ENCODE results near the gene CNTNAP2. TPM values are rescaled to one million over a fixed set of nuclear protein-coding genes. Genes with fewer than 3 reads are reported as not detected.

The CNTNAP2 gene
- total and polyA plus RNA-seq, 2 of the 4 experiments (the other 2 are of a cell fraction): not detected

GRCh38 chr7:147304376-147304775, 1187.8 kb downstream of the CNTNAP2 start:
- no peak overlapping the region for H3K23ac ChIP-seq (ENCODE audit: low read depth, low read length)
- no peak overlapping the region for H3K4me3 ChIP-seq (ENCODE audit: insufficient read depth, low read depth, low read length)
- no peak overlapping the region for H2AK5ac ChIP-seq (ENCODE audit: low read depth, low read length)
- H2BK120ac ChIP-seq (ENCODE audit: low read depth, low read length): no peak overlapping the region
- in situ Hi-C loops (cut with MboI; ENCODE audit: low sequenced_read_pairs) (no loop called here), intact Hi-C loops (cut with micrococcal nuclease) (no loop called here), dilution Hi-C loops (cut with HindIII; ENCODE audit: low sequenced_read_pairs, unreplicated experiment) (no loop called here)
- H3K36me3 ChIP-seq (ENCODE audit: control insufficient read depth, insufficient read depth, low read length): no peaks in the 10 kb centered on the region
- H4K8ac ChIP-seq (ENCODE audit: low read depth in 2 of 2, low read length in 2 of 2): no peak overlapping the region
- no peak overlapping the region for H3K18ac ChIP-seq (ENCODE audit: low read depth, low read length)
- no peak overlapping the region for H3K27ac ChIP-seq (ENCODE audit: insufficient read depth, low read length)
- TF ChIP-seq USF2 (IDR thresholded peaks at IDR 0.05; ENCODE audit: low read depth, low read length): no peak
- no peak for TF ChIP-seq RFX5 (IDR thresholded peaks at IDR 0.05; ENCODE audit: low read depth, low read length)
- TF ChIP-seq RCOR1 (IDR thresholded peaks at IDR 0.05; ENCODE audit: insufficient replicate concordance, low read length): no peak
- no peak for TF ChIP-seq NFE2L2 (IDR thresholded peaks at IDR 0.05; ENCODE audit: low read depth, low read length)
- no peak for TF ChIP-seq FOS (IDR thresholded peaks at IDR 0.05; ENCODE audit: low read depth, low read length)
- no peak for TF ChIP-seq RAD21 (IDR thresholded peaks at IDR 0.05; ENCODE audit: low read length)
- TF ChIP-seq SMC3 (IDR thresholded peaks at IDR 0.05; ENCODE audit: low read depth, low read length): no peak
- TF ChIP-seq MAFK (IDR thresholded peaks at IDR 0.05; ENCODE audit: low read depth, low read length): no peak
- no peak for TF ChIP-seq MXI1 (IDR thresholded peaks at IDR 0.05; ENCODE audit: borderline replicate concordance, low read depth, low read length)
- no peak for TF ChIP-seq CEBPB (IDR thresholded peaks at IDR 0.05; ENCODE audit: low read depth, low read length)
- TF ChIP-seq BHLHE40 (IDR thresholded peaks at IDR 0.05; ENCODE audit: low read depth, low read length): no peak
- TF ChIP-seq MAZ (IDR thresholded peaks at IDR 0.05; ENCODE audit: borderline replicate concordance, low read depth, low read length): no peak
- no peak for TF ChIP-seq CHD1 (IDR thresholded peaks at IDR 0.05; ENCODE audit: low read depth, low read length)
- no peak for TF ChIP-seq CTCF (conservative IDR thresholded peaks at IDR 0.05; ENCODE audit: low read depth, low read length)
- no peak for TF ChIP-seq POLR2A (IDR thresholded peaks at IDR 0.05; ENCODE audit: low read depth, low read length)
- no peak for TF ChIP-seq ELK1 (IDR thresholded peaks at IDR 0.05; ENCODE audit: borderline replicate concordance, low read depth, low read length)
- H4K91ac ChIP-seq (ENCODE audit: insufficient read depth, low read depth, low read length): no peak overlapping the region
- H2BK20ac ChIP-seq (ENCODE audit: low read depth, low read length): no peak overlapping the region
- H3K4ac ChIP-seq (ENCODE audit: low read depth, low read length): no peak overlapping the region
- no peak overlapping the region for H3K14ac ChIP-seq (replicated peaks; ENCODE audit: low read depth, low read length)
- H3K9me1 ChIP-seq (ENCODE audit: insufficient read depth, low read length): no peaks in the 10 kb centered on the region
- H3K9me3 ChIP-seq (ENCODE audit: control insufficient read depth, insufficient read depth, low read length): peaks cover 2% of the 10 kb centered on the region; the same call in 1 of the 2 replicates
- no peak overlapping the region for H4K5ac ChIP-seq (ENCODE audit: low read depth, low read length)
- DNase-seq (no peak), ATAC-seq (ENCODE audit: low read depth) (no peak)
- H3K4me2 ChIP-seq (ENCODE audit: low read depth, low read length): no peak overlapping the region
- CTCF ChIA-PET: no interaction called here
- no peak overlapping the region for H2BK15ac ChIP-seq (ENCODE audit: low read depth, low read length)
- no peak overlapping the region for H3K56ac ChIP-seq (ENCODE audit: extremely low read depth, insufficient read depth, low read length)
- no TSS peak for BruUV-seq (replicated peaks)
- no peaks in the 10 kb centered on the region for H3K4me1 ChIP-seq (ENCODE audit: control insufficient read depth, insufficient read depth, low read length)
- WGBS, 2 experiments (ENCODE audit: extremely low coverage in 2 of 2, insufficient read length in 1 of 2): no CpG with 5 or more reads among the region's 2 CpGs
- no peak overlapping the region for H2BK5ac ChIP-seq (ENCODE audit: low read depth, low read length, poor library complexity, severe bottlenecking)
- H3K79me1 ChIP-seq (ENCODE audit: low read depth in 1 of 2, low read length in 2 of 2): no peaks in the 10 kb centered on the region
- H2AK9ac ChIP-seq (replicated peaks; ENCODE audit: low read depth, low read length, poor library complexity): no peak overlapping the region
- no peaks in the 10 kb centered on the region for H4K20me1 ChIP-seq (ENCODE audit: insufficient read depth, low read length)
- H3K9ac ChIP-seq (ENCODE audit: low read depth, low read length): no peak overlapping the region
- no peaks in the 10 kb centered on the region for H3K27me3 ChIP-seq (ENCODE audit: control insufficient read depth, insufficient read depth, low read length)
- no peak overlapping the region for H2AFZ ChIP-seq (replicated peaks; ENCODE audit: low read length, poor library complexity)
- POLR2A ChIA-PET (ENCODE audit: unreplicated experiment): no interaction called here
